ENCODE measurements around the gene DOCK10. TPM values are rescaled to one million over a fixed set of nuclear protein-coding genes. Genes with fewer than 3 reads are reported as not detected.

The DOCK10 gene
- total RNA-seq, 1 donor from 2014 or later, result 172 TPM

DNA sequence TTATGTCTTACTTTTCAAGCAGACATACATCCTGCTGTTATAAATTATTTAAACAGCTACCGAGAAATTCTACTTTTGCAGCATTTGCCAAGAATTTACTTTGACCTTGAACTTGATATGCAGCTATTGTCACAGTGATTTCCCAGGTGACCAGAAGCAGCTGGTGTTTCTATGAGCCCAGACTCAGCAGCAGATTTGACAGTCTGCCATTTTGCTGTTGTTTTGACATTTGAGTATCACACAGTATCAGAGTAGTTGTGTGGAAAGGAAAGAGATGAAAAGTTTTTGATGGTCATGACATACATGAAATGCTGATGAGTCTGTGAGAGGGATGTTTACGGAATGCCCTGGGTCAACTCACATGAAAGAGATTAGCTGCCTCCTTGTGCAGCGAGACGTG lies 319.5 kb downstream of the DOCK10 start:
- TF ChIP-seq, protein P1, sequence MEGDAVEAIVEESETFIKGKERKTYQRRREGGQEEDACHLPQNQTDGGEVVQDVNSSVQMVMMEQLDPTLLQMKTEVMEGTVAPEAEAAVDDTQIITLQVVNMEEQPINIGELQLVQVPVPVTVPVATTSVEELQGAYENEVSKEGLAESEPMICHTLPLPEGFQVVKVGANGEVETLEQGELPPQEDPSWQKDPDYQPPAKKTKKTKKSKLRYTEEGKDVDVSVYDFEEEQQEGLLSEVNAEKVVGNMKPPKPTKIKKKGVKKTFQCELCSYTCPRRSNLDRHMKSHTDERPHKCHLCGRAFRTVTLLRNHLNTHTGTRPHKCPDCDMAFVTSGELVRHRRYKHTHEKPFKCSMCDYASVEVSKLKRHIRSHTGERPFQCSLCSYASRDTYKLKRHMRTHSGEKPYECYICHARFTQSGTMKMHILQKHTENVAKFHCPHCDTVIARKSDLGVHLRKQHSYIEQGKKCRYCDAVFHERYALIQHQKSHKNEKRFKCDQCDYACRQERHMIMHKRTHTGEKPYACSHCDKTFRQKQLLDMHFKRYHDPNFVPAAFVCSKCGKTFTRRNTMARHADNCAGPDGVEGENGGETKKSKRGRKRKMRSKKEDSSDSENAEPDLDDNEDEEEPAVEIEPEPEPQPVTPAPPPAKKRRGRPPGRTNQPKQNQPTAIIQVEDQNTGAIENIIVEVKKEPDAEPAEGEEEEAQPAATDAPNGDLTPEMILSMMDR (IDR thresholded peaks at IDR 0.05), result no peak
- no peak overlapping the region for H3K27ac Mint-ChIP-seq
- H3K4me3 Mint-ChIP-seq, result no peak overlapping the region
- DNase-seq (no peak), ATAC-seq (ENCODE audit: low read depth) (no peak)
- H3K4me1 Mint-ChIP-seq, result no peaks in the 10 kb centered on the region
- intact Hi-C loops (cut with micrococcal nuclease), result no loop called here
- ChIA-PET CTCF (no interaction called here), POLR2A (no interaction called here)
- H3K36me3 Mint-ChIP-seq (ENCODE audit: low read depth), result no peaks in the 10 kb centered on the region
- no peaks in the 10 kb centered on the region for H3K27me3 Mint-ChIP-seq
- H3K9me3 Mint-ChIP-seq, result peaks cover 11% of the 10 kb centered on the region

DNA sequence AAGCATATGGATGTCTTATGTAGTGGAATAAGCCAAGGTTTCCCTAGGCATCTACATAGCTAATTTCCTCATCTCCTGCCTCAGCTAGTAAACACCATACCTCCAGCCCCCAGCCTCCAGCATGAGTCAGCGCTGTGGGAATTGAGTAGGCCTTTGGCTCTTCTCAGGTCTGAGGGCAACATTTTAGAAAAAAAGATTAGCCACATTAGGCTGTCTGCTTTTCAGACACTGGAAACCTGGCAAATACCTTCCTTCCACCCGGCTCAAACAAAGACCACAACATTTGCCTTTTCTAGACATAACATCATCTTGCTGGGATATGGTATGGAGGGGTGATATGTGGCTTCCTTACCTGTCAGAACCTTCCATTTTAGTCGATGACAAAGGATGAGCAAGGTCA lies 320.0 kb downstream of the DOCK10 start:
- no peak for DNase-seq
- Mint-ChIP-seq H3K27ac (no peak overlapping the region), H3K36me3 (ENCODE audit: low read depth) (no peaks in the 10 kb centered on the region), H3K9me3 (peaks cover 6% of the 10 kb centered on the region), H3K4me3 (no peak overlapping the region), H3K4me1 (no peaks in the 10 kb centered on the region), H3K27me3 (no peaks in the 10 kb centered on the region)
- ChIA-PET CTCF (no interaction called here), POLR2A (no interaction called here)
- intact Hi-C loops (cut with micrococcal nuclease), result no loop called here
- no peak for ATAC-seq (ENCODE audit: low read depth)
- TF ChIP-seq, protein P1 (IDR thresholded peaks at IDR 0.05), result no peak

DNA sequence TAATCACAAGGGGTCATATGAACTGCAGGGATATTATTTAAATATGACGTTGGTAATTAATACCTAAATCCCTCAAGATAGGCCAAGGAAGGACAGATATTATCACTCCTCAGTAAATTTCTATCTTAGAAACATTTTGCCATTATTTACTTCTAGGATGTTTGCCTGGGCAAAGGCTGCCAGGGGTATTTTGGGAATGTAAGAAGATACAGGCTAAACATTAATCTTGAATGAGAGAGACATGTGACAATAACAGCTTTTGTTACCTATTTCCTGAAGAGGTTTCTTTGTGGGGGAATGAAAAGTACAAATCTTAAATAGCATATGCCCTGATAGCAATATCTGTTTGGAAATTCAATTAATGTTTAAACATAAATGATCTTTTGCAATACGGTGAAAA lies 325.3 kb downstream of the DOCK10 start:
- no peaks in the 10 kb centered on the region for H3K4me1 Mint-ChIP-seq
- TF ChIP-seq, protein P1 (IDR thresholded peaks at IDR 0.05), result no peak
- H3K4me3 Mint-ChIP-seq, result no peak overlapping the region
- no peaks in the 10 kb centered on the region for H3K27me3 Mint-ChIP-seq
- ATAC-seq (ENCODE audit: low read depth) (no peak), DNase-seq (no peak)
- POLR2A ChIA-PET, result no interaction called here
- peaks cover 5% of the 10 kb centered on the region for H3K9me3 Mint-ChIP-seq
- H3K27ac Mint-ChIP-seq, result no peak overlapping the region
- intact Hi-C loops (cut with micrococcal nuclease), result no loop called here
- H3K36me3 Mint-ChIP-seq (ENCODE audit: low read depth), result no peaks in the 10 kb centered on the region
- CTCF ChIA-PET, result no interaction called here

DNA sequence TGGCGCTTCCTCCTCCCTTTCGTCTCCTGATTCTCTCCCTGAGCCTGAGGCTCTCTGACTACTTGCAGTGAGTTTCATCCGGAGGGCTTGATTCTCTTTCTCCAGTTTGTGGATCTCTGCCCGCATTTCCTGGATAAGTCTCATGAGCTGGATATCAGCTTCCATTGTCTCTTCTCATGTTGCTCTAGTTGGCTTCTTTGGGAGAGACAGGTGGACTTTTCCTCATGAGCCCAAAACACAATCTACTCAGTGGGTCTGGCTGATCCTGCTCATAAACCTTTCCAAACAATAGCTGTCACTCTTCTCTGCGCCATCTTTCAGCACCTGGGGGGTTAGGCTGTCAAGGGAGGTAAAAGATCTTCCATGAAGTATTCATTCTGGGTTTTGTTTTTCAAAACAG lies 326.1 kb downstream of the DOCK10 start, which contains the start of gene CCDC195:
CCDC195 (minus strand) TSS at position 165 of the 400 bp plus-strand sequence; CDS start at position 165, 0 bp downstream.
- no peaks in the 10 kb centered on the region for H3K4me1 Mint-ChIP-seq
- H3K4me3 Mint-ChIP-seq, result no peak within 1 kb of the TSS
- no peaks in the 10 kb centered on the region for H3K27me3 Mint-ChIP-seq
- intact Hi-C loops (cut with micrococcal nuclease), result no loop called here
- H3K36me3 Mint-ChIP-seq (ENCODE audit: low read depth), result no peaks in the 10 kb centered on the region
- no peak within 1 kb of the TSS for H3K27ac Mint-ChIP-seq
- peaks cover 5% of the 10 kb centered on the region for H3K9me3 Mint-ChIP-seq
- POLR2A ChIA-PET, result no interaction called here
- CTCF ChIA-PET, result no interaction called here
- no peak for DNase-seq
- TF ChIP-seq, protein P1 (IDR thresholded peaks at IDR 0.05), result no peak
- ATAC-seq (ENCODE audit: low read depth), result no peak
